Measurements from ENCODE around the gene AXIN2.
A peak's percentile ranks its signal among the peaks of the same experiment; 100 is the strongest.

AXIN2 gene

GRCh38 chr17:65556910-65557348, 4.5 kb downstream of the AXIN2 start:
- TF ChIP-seq CTCF (IDR thresholded peaks at IDR 0.05): no peak

GRCh38 chr17:65556014-65556909, 5.2 kb downstream of the AXIN2 start:
- peak; percentile 74 for TF ChIP-seq CTCF (IDR thresholded peaks at IDR 0.05)

- TF ChIP-seq CTCF (IDR thresholded peaks at IDR 0.05): no peak
These were observed 6.8 kb downstream of the AXIN2 start for GRCh38 chr17:65554553-65555223.

GRCh38 chr17:65553646-65554552, 7.5 kb downstream of the AXIN2 start:
- no peak for TF ChIP-seq CTCF (IDR thresholded peaks at IDR 0.05)

- TF ChIP-seq CTCF (IDR thresholded peaks at IDR 0.05): no peak
These were observed 8.3 kb downstream of the AXIN2 start for GRCh38 chr17:65553009-65553645.

- TF ChIP-seq CTCF (IDR thresholded peaks at IDR 0.05): no peak
These were observed 9.2 kb downstream of the AXIN2 start for GRCh38 chr17:65552214-65552613.

All from LNCAP (cell line).